CD4-positive, alpha-beta T cell treated with Interleukin-12 subunit alpha and Interleukin-12 subunit beta, for 1 hour (primary cell): ENCODE results near the gene SEPTIN10.
"Not testable (repeated sequence)": the region's sequence is repeated elsewhere in the genome, so short reads cannot be mapped to it uniquely, and the experiment has no call there.

Experiments used
- DNase-seq: peaks from one replicate; pipeline ENCODE4 v3.0.0-alpha.2; 2020

SEPTIN10 gene

GRCh38 chr2:109597283-109597682 is 16.5 kb downstream of the SEPTIN10 start:
- no peak for DNase-seq

DNA sequence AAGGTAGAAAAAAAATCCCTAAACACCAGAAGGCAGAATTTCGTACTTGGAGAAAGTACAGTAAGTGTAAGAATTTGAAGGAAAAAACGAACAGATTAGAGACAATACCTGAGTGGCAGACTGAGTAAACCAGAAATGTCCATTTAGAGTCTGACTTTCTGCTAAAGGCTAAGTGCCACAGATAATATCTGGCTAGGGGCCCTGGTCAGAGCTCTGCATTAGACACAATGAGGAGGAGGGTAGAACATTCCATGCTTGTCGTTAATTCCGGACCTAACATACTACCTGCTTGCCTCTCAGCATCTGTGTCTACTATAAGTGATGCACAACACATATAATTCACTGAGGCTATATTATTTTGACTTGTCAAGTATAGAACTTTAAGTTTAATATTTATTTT is 18.1 kb downstream of the SEPTIN10 start:
- no peak for DNase-seq

DNA sequence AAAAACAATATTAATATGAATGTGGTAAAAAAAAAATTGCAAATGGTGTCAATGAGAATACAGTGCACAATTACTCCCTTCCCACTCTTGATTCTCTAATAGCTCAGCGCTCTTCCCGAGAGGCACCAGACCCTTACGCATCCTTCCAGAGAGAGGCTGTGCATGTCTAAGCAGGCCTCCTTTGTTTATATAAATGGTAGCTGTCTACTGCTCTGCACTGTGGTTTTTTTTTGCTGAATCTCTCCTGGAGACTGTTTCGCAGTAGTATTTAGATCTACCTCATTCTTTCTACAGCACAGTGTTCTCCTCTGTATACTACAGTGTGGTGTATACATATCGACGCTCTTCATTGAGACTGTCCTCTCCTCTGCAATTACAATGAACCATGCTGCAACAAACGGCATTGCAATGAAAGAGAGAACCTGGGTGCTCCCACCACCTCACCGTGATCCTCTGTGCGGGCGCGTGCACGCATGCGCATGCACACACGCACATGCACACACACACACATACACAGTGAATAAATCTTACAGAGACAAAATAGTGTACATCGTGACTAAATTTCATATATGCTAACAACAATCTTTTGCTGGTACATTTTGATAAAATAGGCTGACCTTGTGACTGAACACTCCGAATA is 19.4 kb downstream of the SEPTIN10 start:
- DNase-seq, result no peak

DNA sequence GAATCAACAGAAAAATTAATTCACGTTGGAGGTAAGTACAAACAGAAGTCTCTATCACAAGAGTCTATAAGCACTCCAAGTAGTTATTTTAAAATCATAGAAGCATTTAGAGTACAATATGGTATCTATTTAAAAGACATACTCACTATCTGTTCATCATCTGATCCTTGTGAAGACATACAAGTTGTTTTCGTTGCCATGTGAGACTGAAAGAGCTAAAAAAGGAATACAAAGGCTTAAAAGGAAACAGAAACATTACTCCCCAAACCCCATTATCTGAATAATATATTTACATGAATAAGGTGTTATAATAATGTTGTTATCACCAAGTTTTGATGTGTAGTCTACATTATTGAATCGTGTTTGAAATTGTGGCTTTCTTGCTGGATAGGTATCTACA is 20.9 kb downstream of the SEPTIN10 start:
- no peak for DNase-seq

- DNase-seq, result no peak
These were observed 22.6 kb downstream of the SEPTIN10 start for GRCh38 chr2:109591206-109591605.

DNA sequence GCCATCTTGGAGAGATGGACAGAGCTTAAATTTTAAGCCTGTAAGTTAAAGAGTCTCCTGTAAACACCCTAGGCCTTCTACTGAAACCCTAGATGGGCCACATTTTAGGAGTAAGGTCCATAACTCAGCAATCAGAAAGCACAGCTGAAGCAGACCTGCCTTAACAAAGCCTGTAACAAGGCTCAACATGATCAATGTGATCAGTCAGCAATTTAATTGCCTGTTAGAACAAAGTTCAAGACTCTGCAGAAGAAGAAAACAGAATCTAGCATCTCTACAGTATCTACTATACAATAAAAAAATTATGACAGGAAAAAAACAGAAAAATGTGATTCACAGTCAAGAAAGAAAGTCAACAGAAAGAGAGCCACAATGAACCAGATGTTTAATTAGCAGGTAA is 27.1 kb downstream of the SEPTIN10 start:
- no peak for DNase-seq

DNA sequence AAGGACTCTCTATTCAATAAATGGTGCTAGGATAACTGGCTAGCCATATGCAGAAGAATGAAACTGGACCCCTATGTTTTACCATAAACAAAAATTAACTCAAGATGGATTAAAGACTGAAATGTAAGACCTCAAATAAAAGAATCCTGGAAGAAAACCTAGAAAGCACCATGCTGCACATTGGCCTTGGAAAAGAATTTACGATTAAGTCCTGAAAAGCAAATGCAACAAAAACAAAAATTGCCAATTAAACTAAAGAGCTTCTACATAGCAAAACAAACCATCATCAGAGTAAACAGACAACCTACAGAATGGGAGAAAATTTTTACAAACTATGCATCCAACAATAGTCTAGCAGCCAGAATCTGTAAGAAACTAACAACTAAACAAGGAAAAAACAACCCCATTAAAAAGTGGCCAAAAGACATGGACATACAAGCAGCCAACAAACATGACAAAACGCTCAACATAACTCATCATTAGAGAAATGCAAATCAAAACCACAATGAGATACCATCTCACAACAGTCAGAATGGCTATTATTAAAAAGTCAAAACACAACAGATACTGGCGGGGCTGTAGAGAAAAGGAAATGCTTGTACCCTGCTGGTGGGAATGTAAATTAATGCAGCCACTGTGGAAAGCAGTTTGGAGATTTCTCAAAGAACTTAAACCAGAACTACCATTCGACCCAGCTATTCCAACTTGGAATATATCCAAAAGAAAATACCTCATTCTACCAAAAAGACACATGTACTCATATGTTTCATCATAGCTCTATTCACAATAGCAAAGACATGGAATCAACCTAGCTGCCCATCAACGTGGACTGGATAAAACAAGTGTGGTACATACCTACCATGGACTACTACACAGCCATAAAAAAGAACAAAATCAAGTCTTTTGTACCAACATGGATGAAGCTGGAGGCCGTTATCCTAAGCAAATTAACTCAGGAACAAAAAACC is 30.6 kb downstream of the SEPTIN10 start:
- no peak for DNase-seq

DNA sequence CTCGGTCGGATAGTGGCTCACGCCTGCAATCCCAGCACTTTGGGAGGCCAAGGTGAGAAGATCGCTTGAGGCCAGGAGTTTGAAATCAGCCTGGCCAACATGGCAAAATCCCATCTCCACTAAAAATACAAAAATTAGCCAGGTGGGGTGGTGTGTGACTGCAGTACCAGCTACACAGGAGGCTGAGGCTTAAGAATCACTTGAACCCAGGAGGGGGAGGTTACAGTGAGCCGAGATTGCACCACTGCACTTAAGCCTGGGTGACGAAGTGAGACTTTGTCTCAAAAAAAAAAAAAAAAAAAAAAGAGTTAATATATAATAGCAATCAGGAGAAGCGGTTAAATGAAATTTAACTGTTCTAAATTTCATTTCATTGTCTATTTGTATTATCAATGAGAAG is 36.1 kb downstream of the SEPTIN10 start:
- DNase-seq, result not testable (repeated sequence)

- no peak for DNase-seq
These were observed 38.4 kb downstream of the SEPTIN10 start for GRCh38 chr2:109575373-109575772.

GRCh38 chr2:109563980-109564550 is 49.7 kb downstream of the SEPTIN10 start:
- no peak for DNase-seq

DNA sequence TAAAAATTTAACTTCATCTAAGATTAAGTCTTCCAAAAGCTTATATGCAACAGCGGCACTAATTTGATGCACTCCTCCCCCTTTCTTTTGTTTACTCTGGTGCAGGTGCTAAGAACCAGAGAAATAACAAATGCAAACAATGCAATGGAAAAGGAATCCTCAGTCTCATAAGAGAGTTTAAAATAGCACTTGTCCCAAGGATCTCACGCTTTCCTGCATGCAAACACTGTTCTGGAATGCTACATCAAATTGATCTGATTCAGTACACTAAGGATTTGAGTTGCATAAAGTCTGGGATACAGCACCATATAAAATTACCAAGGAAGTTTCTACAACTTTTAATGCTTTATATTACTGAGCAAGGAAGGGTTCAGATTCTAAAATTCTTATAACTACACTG is 50.5 kb downstream of the SEPTIN10 start:
- no peak for DNase-seq

- DNase-seq, result no peak
These were observed 51.3 kb downstream of the SEPTIN10 start for GRCh38 chr2:109562421-109562820.

GRCh38 chr2:109560265-109560664 is 53.5 kb downstream of the SEPTIN10 start:
- no peak for DNase-seq

GRCh38 chr2:109558076-109558882 is 55.5 kb downstream of the SEPTIN10 start:
- no peak for DNase-seq

- DNase-seq, result no peak
These were observed 56.5 kb downstream of the SEPTIN10 start for GRCh38 chr2:109557309-109557708.

DNA sequence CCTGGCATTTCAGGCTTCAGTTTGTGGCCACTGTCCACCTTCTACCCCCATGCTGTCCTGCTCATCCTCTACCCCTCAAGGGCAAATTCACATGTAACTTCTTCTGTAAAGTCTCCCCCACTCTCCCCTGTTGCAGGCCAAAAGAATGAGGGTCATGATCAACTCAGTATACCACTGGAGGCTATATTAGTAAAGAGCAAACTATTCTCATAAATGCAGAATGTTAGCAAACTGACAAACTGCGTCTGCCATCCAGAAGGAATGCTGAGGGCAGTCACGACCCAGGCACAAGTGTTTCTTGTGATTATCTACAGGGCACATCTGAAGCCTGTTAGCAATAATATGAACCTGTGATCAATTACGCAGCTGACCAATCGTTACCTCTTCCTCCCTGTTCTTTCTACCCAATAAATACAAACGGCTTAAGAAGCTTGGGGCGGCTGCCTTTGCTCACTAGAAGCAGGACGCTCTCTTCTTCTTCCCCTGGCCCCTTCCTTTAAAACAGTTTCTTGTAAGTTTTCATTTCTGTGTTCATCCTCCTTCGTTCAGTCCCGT is 58.3 kb downstream of the SEPTIN10 start:
- no peak for DNase-seq

DNA sequence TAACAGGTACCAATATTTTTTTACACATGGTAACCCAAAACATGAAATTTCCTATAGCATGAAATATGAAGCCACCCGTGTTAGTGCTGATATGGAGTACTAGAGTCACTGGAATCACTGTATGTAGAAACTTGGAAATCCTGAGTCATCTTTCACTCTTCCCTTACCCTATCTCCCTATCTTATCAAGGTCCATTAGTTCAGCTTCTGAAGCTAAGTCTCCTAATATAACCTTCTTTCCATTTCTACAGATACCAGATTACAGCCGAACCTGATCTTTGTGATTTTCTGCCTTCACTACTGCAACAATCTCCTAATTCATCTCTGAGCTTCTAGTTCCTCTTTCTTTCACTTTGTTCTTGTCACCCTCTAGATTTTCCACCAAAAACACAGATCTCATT is 59.0 kb downstream of the SEPTIN10 start:
- DNase-seq, result no peak

DNA sequence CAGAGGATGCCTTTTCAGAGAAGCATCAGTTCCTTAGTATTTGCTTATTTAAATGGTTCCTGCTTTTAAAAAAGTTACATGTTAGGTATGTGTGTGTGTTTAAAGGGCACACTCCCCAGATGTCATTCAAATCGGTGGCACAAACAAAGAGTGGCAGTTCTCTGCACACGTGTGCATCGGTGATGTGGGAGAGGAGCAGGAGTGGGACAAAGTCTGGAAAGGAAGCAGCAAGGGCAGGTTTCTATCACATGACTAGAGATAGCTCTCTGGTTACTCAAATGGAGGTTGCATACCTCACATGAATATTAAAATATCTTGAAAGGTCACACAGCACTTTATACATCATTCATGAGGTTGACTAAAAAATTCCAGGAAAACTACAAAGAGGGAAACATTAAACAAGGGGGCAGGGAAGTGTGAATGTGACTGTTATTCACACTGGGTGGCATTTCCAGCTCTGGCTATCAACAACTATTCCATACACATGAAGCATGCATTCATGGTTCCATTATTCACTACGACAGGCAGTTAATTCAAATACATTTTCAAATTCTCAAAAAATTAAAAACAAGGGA is 64.7 kb downstream of the SEPTIN10 start:
- DNase-seq, result no peak

DNA sequence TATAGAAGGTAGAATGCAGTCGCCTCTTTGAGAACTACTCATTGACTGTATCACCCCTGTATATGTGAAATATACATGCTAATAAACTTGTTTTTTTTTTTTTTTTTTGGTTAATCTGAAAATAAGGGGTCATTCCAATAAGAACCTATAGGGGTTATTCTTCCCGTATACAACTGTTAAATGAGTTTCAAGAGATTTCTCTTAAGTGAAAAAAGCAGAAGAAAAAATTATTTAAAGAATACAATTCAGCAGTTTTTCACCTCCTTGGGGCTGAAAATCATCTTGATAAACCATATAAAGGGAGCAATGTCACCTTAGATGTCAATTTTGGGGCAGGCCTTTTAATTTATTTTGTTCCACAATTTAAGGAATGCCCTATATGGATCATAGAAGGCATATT is 66.5 kb downstream of the SEPTIN10 start:
- no peak for DNase-seq

DNA sequence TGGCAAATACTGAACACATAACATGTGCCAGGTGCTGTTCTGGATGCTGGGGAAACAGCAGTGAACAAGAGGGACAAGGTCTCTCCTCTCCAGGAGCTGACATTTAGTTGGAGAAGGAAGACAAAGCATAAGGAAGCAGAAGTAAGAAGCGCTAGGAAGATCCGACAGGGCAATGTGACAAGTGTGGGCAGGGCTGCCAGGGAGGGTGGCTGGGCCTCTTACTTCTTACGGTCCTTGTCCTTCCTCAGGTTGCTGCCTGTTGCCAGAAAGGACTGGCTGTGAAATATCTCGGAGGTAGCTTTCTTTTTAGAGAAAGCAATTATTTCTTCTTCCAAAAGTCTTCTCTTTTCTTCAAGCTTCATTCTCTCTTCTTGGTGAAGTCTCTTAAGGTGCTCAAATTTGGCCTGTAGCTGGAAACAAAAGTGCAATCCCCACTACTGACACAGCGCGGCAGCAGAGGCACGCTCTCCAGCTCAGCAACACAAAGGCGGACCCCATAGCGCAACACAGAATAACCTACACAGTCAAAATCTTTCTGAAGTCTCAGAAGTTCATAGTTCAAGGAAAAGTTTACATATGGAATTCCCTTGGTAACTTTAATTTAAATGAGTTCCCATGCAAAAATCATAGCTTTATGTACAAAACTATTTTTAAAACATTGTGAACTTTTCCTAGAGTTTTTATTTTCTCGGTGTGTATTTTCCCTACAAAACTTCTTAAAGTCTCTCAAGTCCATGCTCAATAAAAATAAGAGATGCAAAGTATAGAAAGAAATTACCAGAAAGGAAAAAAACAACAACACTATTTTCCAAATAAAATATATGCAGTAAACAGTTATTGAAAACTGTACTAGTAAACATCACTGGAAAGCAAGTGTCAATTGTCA is 67.7 kb downstream of the SEPTIN10 start:
- peak; percentile 55 for DNase-seq

DNA sequence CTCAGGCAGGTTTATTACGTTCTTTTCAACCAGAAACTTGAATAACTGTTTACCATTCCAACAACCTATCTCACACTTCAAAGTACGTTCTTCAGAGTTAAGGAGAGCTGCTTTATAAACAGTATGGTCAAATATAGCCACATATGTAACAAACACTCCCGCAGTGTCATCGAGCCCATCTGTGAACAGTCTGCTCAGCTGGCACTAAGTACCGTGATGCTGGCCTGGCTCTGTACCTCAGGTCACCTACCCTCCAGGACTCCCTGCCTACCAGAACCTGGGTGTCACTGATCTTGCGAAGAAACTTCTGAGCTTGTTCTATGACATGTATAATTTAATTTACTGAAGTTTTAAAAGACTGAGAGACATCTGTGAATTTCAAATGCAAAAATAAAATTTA is 71.4 kb downstream of the SEPTIN10 start:
- no peak for DNase-seq
